Loucy (cell line): ENCODE data around the gene KRT86.

ENCODE experiments used
- CTCF ChIP-seq: fragments of 200-600 bp; sonication (generic); conservative IDR thresholded peaks from 2 replicates; pipeline ENCODE4 v1.5.1; 2014; ENCODE audit warnings: mild to moderate bottlenecking, antibody characterized with exemption, low read length
- EZH2phosphoT487 ChIP-seq: fragments of 200-600 bp; IDR thresholded peaks from 2 replicates; pipeline ENCODE4 v1.6.1; 2018; ENCODE audit warnings: antibody characterized with exemption, mild to moderate bottlenecking, moderate library complexity, borderline replicate concordance

GRCh38 chr12:52242442-52243258, 31.8 kb upstream of the KRT86 start:
- TF ChIP-seq CTCF (no peak), EZH2phosphoT487 (no peak)
